GM12875 (cell line): ENCODE results near the gene B3GNT3.
"Not testable (repeated sequence)": the region's sequence is repeated elsewhere in the genome, so short reads cannot be mapped to it uniquely, and the experiment has no call there.

Experiments
- H3K4me3 ChIP-seq: one replicate; pipeline ENCODE4 v1.5.1; 2011; ENCODE audit warnings: low read depth, low read length, control low read depth
- TF ChIP-seq, protein P1 (sequence below): IDR thresholded peaks from 2 replicates; pipeline ENCODE4 v1.5.1; 2011; ENCODE audit warnings: low read depth, mild to moderate bottlenecking, control low read depth, inconsistent platforms, low read length, moderate library complexity, borderline replicate concordance; ENCODE audit not compliant: insufficient read depth

The B3GNT3 gene

DNA sequence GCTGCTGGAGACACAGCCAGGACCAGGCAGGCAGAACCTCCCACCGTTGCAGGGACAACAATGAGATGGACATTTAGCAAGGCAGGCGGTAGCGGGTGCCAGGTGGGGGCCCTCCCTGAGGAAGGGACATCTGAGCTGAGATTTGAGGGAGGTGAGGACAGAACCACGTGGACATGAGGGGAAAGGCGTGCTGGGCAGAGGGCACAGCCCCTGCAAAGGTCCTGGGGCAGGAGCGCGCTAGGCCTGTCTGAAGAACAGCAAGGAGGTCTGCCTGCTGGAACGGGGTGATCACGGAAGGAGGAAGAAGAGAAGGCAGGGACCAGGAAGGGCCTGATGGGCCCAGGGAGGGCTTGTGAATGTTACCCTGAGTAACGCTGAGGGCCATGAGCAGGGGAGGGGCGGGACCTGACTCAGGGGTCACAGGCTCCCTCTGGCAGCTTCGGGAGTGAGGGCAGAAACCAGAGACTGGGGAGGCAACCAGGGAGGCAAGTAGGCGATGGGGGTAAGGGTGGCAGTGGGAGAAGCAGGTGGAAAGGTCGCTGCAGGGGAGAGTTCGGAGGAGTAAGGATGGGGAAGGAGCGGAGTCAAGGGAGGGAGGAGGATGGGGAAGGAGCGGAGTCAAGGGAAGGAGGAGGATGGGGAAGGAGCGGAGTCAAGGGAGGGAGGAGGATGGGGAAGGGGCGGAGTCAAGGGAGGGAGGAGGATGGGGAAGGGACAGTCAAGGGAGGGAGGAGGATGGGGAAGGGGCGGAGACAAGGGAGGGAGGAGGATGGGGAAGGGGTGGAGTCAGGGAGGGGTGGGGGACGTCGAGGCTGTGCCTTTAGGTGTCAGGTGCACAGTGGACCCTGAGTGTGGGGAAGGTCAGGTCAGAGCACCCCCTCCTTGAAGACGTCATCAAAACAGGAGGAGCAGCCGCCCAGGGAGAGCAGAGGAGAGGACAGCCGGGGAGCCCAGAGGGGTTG, 15.7 kb upstream of the B3GNT3 start:
- TF ChIP-seq, protein P1, sequence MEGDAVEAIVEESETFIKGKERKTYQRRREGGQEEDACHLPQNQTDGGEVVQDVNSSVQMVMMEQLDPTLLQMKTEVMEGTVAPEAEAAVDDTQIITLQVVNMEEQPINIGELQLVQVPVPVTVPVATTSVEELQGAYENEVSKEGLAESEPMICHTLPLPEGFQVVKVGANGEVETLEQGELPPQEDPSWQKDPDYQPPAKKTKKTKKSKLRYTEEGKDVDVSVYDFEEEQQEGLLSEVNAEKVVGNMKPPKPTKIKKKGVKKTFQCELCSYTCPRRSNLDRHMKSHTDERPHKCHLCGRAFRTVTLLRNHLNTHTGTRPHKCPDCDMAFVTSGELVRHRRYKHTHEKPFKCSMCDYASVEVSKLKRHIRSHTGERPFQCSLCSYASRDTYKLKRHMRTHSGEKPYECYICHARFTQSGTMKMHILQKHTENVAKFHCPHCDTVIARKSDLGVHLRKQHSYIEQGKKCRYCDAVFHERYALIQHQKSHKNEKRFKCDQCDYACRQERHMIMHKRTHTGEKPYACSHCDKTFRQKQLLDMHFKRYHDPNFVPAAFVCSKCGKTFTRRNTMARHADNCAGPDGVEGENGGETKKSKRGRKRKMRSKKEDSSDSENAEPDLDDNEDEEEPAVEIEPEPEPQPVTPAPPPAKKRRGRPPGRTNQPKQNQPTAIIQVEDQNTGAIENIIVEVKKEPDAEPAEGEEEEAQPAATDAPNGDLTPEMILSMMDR: no peak
- H3K4me3 ChIP-seq: no peak overlapping the region

DNA sequence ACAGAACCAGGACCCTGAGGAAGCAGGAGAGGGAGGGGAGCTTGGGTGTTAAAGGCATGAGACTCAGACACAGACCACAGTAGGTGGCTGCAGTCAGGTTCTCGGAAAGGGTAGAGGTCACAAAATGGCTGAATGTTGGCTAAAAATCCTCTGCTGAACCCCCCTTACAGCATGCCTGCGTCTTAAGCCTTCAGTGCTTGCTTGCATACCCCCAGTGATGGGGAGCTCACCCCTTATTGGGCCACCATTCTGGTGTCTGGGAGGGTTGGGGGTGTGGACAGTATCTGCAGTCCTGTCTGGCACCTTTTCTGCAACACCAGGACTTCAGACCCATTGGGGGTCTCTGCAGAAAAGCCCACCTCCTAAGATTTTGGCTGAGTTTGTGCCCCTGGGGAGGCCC, 14.2 kb upstream of the B3GNT3 start:
- H3K4me3 ChIP-seq: no peak overlapping the region
- TF ChIP-seq, protein P1: no peak

DNA sequence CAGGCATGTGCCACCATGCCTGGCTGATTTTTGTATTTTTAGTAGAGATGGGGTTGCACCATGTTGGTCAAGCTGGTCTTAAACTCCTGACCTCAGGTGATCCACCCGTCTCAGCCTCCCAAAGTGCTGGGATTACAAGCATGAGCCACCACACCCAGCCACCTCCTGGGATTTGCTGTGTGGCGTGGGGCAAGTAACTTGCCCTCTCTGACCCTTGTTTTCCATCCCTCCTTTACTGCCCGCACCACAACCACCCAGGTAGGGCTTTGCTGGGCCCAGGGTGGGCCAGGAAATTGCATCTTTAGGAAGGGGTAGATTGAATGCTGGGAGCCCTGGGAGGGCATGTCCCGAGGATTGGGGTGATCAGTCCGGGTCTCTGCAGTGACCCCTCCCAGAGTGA, 11.2 kb upstream of the B3GNT3 start:
- not testable (repeated sequence) for H3K4me3 ChIP-seq

DNA sequence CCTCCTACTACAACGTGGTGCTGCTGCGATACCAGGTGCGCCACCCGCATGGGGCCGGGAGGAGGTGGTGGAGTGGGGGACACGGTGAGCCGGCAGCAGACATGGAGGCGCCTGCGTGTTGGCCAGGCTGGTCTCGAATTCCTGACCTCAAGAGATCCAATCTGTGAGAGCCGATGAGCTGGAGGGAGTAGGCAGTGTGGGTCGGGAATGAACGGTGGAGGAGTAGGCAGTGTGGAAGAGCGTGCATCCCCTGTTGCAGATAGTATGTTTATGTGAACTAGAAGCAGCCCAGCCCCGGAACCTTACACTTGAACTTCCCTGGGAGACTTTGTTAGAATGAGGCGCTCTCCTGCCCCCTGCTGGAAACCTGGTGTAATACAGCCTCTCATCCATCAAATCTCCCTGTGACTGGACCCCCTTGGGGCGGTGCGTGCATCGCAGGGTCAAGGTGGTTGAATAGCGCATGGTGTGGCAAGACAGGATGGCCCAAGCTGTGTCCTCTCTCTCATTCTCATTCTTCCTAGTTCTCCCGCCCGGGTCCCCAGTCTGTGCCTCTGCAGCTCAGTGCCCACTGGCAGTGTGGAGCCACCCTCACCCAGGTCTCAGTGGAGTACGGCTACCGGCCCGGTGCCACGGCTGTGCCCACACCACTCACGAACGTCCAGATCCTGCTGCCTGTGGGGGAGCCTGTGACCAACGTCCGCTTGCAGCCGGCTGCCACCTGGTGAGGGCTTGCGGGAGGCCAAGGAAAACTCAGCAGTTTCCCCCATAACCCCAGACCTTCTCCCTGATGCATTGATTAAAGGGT, 10.5 kb upstream of the B3GNT3 start:
- TF ChIP-seq, protein P1: peak; percentile 79
- H3K4me3 ChIP-seq: no peak overlapping the region

DNA sequence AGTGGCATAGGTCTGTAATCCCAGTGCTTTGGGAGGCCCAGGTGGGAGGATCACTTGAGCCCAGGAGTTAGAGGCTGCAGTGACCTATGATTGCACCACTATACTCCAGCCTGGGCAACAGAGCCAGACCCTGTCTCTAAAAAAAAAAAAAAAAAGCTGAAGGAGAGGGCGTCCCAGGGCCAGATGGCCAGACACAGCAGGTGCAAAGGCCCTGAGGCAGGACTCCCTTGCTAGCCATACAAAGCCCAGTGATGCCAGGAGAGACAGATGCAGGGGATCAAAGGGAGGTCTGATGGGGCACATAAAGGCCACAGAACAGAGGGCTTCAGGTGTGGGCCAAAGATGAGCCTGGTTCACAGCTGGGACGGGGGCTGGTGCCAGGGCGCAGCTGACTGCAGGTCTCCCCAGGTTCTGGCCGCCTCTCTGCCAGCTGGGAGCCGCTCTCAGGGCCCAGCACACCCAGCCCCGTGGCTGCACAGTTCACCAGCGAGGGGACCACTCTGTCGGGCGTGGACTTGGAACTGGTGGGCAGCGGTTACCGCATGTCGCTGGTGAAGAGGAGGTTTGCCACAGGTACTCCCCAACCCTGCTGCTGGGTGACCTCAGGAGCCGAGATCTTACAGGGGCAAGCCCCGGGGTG, 7.5 kb upstream of the B3GNT3 start:
- TF ChIP-seq, protein P1: no peak
- no peak overlapping the region for H3K4me3 ChIP-seq

DNA sequence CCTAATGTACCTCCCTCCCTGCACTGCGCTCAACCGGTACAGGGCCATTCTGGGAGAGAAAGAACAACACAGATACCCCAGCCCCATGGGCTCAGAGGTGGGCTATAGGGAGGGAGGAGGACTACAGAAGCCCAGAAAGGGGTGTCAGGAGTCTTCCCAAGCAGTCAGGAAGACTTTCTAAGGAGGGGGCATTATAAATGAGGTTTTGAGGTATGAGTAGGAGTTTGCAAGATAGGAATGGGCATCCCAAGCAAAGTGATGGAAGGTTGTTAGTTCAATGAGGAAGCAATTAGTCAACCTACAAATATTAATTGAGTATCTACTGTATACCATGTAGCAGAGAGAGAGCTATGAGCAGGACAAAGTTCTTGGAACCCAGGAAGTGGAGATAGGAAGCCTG, 6.3 kb upstream of the B3GNT3 start:
- TF ChIP-seq, protein P1: no peak
- H3K4me3 ChIP-seq: no peak overlapping the region

- no peak overlapping the region for H3K4me3 ChIP-seq
- TF ChIP-seq, protein P1: no peak
Measured at GRCh38 chr19:17790059-17790780, 4.7 kb upstream of the B3GNT3 start.
